NB4 (cell line): ENCODE results near the gene SP4.

Source experiments
- CTCF ChIP-seq: IDR thresholded peaks from one replicate; pipeline ENCODE4 v1.5.1; 2012; ENCODE audit warnings: low read depth, low read length
- POLR2A ChIP-seq: IDR thresholded peaks from 2 replicates; pipeline ENCODE4 v1.6.1; 2011; ENCODE audit warnings: mild to moderate bottlenecking; ENCODE audit not compliant: insufficient read length; ENCODE audit errors: extremely low read depth

DNA sequence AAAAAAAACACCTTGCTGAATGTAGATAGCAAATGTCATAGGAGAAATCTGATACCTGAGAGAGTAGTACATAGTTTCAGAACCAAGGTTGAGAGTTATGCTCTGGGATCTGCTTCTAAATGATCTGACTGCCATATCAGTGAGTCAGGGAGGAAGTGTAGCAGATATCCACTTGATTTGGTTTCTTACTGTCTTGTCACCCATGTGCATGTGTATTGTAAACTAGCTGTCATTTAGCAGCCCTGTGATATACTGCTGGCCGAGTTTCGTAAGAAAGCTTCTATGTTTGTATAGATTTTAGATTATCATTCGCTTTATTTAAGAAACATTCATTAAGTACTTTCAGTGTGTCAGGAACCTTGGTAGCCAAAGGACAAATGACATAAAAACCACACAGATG lies 42.0 kb downstream of the SP4 start:
- TF ChIP-seq POLR2A, result no peak
- no peak for TF ChIP-seq CTCF
